ENCODE data around the gene SERPINH1. TPM values are rescaled to one million over a fixed set of nuclear protein-coding genes. Genes with fewer than 3 reads are reported as not detected.

Gene SERPINH1
- total RNA-seq, result 3.4 TPM
- 1 to 10 TPM; 1.2 to 4.5 (median 3.3) TPM for polyA plus RNA-seq

GRCh38 chr11:75562048-75562835 lies at the start of gene SERPINH1:
TSS of gene SERPINH1 (plus strand) at chr11:75562253. CDS start at chr11:75566350, 4,097 bp downstream.
- Mint-ChIP-seq H3K27ac (peak within 1 kb of the TSS; percentile 87 to 98 (median 95)), H3K9me3 (no peaks in the 10 kb centered on the region), H3K4me1 (peaks cover 0 to 51% (median 20%) of the 10 kb centered on the region in 4 donors), H3K36me3 (no peaks in the 10 kb centered on the region), H3K27me3 (no peaks in the 10 kb centered on the region), H3K4me3 (peak within 1 kb of the TSS; percentile 96 to 99 (median 98))
- Histone ChIP-seq H3K27me3 (ENCODE audit: control insufficient read depth, insufficient read depth, low read length) (no peaks in the 10 kb centered on the region), H3K27ac (ENCODE audit: insufficient read depth, low read length, poor library complexity, severe bottlenecking) (peak within 1 kb of the TSS; percentile 69), H3K36me3 (ENCODE audit: control insufficient read depth, insufficient read depth, low read length) (no peaks in the 10 kb centered on the region), H3K4me3 (ENCODE audit: low read depth, low read length) (peak within 1 kb of the TSS; percentile 80), H3K9me3 (ENCODE audit: control insufficient read depth in 2 of 2, low read length in 2 of 2) (no peaks in the 10 kb centered on the region), H3K4me1 (ENCODE audit: control insufficient read depth, insufficient read depth, low read length, poor library complexity, severe bottlenecking) (peaks cover 22% of the 10 kb centered on the region)
- peak; percentile 69 to 71 for ATAC-seq (ENCODE audit: low read depth in 2 of 2)
- DNase-seq, result peak; percentile 53 to 79 (median 55)

- no peak for ATAC-seq (ENCODE audit: low read depth in 2 of 2)
- H3K36me3 Mint-ChIP-seq, result peaks cover 3% of the 10 kb centered on the region
- peaks cover 8 to 67% (median 37%) of the 10 kb centered on the region in 4 donors for H3K4me1 Mint-ChIP-seq
- no peaks in the 10 kb centered on the region for H3K27me3 Mint-ChIP-seq
- H3K27ac Mint-ChIP-seq, result peak overlapping the region in 2 of 3 donors; percentile 50 to 51
- H3K9me3 Mint-ChIP-seq, result no peaks in the 10 kb centered on the region
- no peak for DNase-seq
- H3K4me3 Mint-ChIP-seq, result peak overlapping the region in 1 of 4 donors; percentile 33
- Histone ChIP-seq H3K27ac (ENCODE audit: insufficient read depth, low read length, poor library complexity, severe bottlenecking) (no peak overlapping the region), H3K27me3 (ENCODE audit: control insufficient read depth, insufficient read depth, low read length) (no peaks in the 10 kb centered on the region), H3K4me3 (ENCODE audit: low read depth, low read length) (no peak overlapping the region), H3K9me3 (ENCODE audit: control insufficient read depth in 2 of 2, low read length in 2 of 2) (no peaks in the 10 kb centered on the region), H3K36me3 (ENCODE audit: control insufficient read depth, insufficient read depth, low read length) (no peaks in the 10 kb centered on the region), H3K4me1 (ENCODE audit: control insufficient read depth, insufficient read depth, low read length, poor library complexity, severe bottlenecking) (peaks cover 41% of the 10 kb centered on the region)
These were observed 48.8 kb upstream of the SERPINH1 start for GRCh38 chr11:75513250-75513649.

DNA sequence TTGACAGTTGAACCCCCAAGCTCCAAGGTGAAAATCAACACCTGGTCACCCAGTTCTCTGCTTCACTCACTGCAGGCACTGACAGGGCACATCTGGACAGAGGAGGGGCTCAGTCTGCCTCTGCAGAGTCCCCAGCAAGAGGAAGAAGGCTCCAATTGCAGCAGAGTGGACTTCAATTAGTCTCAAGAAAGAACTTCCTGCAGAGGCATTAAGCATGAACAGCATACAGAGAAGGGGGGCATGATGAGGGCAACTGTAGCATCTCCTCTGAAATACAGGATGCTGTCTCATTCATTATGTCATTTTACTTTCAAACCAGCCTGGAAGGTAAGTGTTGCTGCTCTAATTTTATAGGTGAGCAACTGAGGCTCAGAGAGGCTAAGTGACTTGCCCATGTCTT lies 47.5 kb upstream of the SERPINH1 start:
- Mint-ChIP-seq H3K27me3 (no peaks in the 10 kb centered on the region), H3K36me3 (peaks cover 3% of the 10 kb centered on the region), H3K4me3 (peak overlapping the region in 1 of 4 donors; percentile 5), H3K4me1 (peaks cover 7 to 68% (median 33%) of the 10 kb centered on the region in 4 donors), H3K27ac (no peak overlapping the region), H3K9me3 (no peaks in the 10 kb centered on the region)
- H3K36me3 ChIP-seq (ENCODE audit: control insufficient read depth, insufficient read depth, low read length), result no peaks in the 10 kb centered on the region
- no peaks in the 10 kb centered on the region for H3K27me3 ChIP-seq (ENCODE audit: control insufficient read depth, insufficient read depth, low read length)
- peaks cover 31% of the 10 kb centered on the region for H3K4me1 ChIP-seq (ENCODE audit: control insufficient read depth, insufficient read depth, low read length, poor library complexity, severe bottlenecking)
- H3K9me3 ChIP-seq (ENCODE audit: control insufficient read depth in 2 of 2, low read length in 2 of 2), result no peaks in the 10 kb centered on the region
- ATAC-seq (ENCODE audit: low read depth in 2 of 2) (peak in 1 of 2 donors; percentile 30), DNase-seq (peak in 1 of 3 donors; percentile 44)
- H3K4me3 ChIP-seq (ENCODE audit: low read depth, low read length), result no peak overlapping the region
- no peak overlapping the region for H3K27ac ChIP-seq (ENCODE audit: insufficient read depth, low read length, poor library complexity, severe bottlenecking)

DNA sequence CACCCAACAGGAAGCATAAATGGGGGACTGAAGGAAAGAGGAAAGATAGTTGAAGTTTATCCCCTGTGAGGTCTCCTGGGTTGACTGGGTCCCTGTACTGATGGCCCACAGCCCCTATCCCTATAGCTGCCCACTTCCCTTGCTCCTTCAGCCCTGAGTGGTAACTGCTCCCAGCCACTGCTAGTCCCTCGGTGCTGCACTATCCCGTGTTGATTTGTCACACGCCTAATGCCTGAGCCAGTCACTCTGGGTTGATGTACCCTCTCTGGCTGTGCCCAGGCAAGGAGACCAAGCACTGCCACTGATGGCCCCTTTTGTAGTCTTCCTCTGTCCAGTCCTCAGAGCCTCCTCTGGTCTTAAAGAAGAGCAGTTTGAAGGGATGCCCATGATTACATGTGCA lies 45.9 kb upstream of the SERPINH1 start:
- Histone ChIP-seq H3K4me1 (ENCODE audit: control insufficient read depth, insufficient read depth, low read length, poor library complexity, severe bottlenecking) (peaks cover 25% of the 10 kb centered on the region), H3K27me3 (ENCODE audit: control insufficient read depth, insufficient read depth, low read length) (no peaks in the 10 kb centered on the region), H3K27ac (ENCODE audit: insufficient read depth, low read length, poor library complexity, severe bottlenecking) (no peak overlapping the region), H3K4me3 (ENCODE audit: low read depth, low read length) (no peak overlapping the region), H3K9me3 (ENCODE audit: control insufficient read depth in 2 of 2, low read length in 2 of 2) (no peaks in the 10 kb centered on the region), H3K36me3 (ENCODE audit: control insufficient read depth, insufficient read depth, low read length) (no peaks in the 10 kb centered on the region)
- no peak for DNase-seq
- peak overlapping the region in 1 of 3 donors; percentile 78 for H3K27ac Mint-ChIP-seq
- no peaks in the 10 kb centered on the region for H3K9me3 Mint-ChIP-seq
- H3K4me1 Mint-ChIP-seq, result peaks cover 7 to 70% (median 32%) of the 10 kb centered on the region in 4 donors
- no peaks in the 10 kb centered on the region for H3K27me3 Mint-ChIP-seq
- no peak for ATAC-seq (ENCODE audit: low read depth in 2 of 2)
- peaks cover 3% of the 10 kb centered on the region for H3K36me3 Mint-ChIP-seq
- peak overlapping the region in 1 of 4 donors; percentile 44 for H3K4me3 Mint-ChIP-seq

GRCh38 chr11:75516886-75517285 lies 45.2 kb upstream of the SERPINH1 start:
- H3K27me3 Mint-ChIP-seq, result no peaks in the 10 kb centered on the region
- no peaks in the 10 kb centered on the region for H3K9me3 Mint-ChIP-seq
- H3K27ac Mint-ChIP-seq, result peak overlapping the region in 1 of 3 donors; percentile 82
- H3K4me3 Mint-ChIP-seq, result peak overlapping the region in 3 of 4 donors; percentile 19 to 82 (median 44)
- H3K9me3 ChIP-seq (ENCODE audit: control insufficient read depth in 2 of 2, low read length in 2 of 2), result no peaks in the 10 kb centered on the region
- no peaks in the 10 kb centered on the region for H3K36me3 ChIP-seq (ENCODE audit: control insufficient read depth, insufficient read depth, low read length)
- H3K4me3 ChIP-seq (ENCODE audit: low read depth, low read length), result no peak overlapping the region
- H3K27ac ChIP-seq (ENCODE audit: insufficient read depth, low read length, poor library complexity, severe bottlenecking), result no peak overlapping the region
- ATAC-seq (ENCODE audit: low read depth in 2 of 2), result no peak
- no peaks in the 10 kb centered on the region for H3K27me3 ChIP-seq (ENCODE audit: control insufficient read depth, insufficient read depth, low read length)
- H3K36me3 Mint-ChIP-seq, result peaks cover 3% of the 10 kb centered on the region
- peaks cover 12 to 70% (median 32%) of the 10 kb centered on the region in 4 donors for H3K4me1 Mint-ChIP-seq
- peaks cover 26% of the 10 kb centered on the region for H3K4me1 ChIP-seq (ENCODE audit: control insufficient read depth, insufficient read depth, low read length, poor library complexity, severe bottlenecking)
- DNase-seq, result no peak

DNA sequence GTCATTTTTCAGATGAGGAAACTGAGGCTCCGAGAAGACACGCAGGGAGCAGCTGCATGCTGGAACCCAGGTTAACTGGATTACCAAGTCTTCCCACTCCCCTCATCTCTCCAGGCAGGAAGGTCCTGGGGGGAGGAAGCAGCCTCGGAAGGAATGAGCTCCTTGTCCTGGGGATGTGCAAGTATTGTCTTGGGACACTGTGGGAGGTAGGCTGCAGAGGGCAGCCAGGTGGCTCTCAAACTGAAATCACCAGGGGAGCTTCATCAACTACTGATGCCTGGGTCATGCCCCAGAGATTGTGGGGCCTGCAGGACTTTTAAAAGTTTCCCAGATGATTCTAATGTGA lies 43.9 kb upstream of the SERPINH1 start:
- H3K27ac ChIP-seq (ENCODE audit: insufficient read depth, low read length, poor library complexity, severe bottlenecking), result no peak overlapping the region

GRCh38 chr11:75518771-75519653 lies 43.0 kb upstream of the SERPINH1 start:
- ATAC-seq (ENCODE audit: low read depth in 2 of 2) (no peak), DNase-seq (no peak)
- H3K9me3 ChIP-seq (ENCODE audit: control insufficient read depth in 2 of 2, low read length in 2 of 2), result no peaks in the 10 kb centered on the region
- H3K27me3 Mint-ChIP-seq, result no peaks in the 10 kb centered on the region
- no peak overlapping the region for H3K4me3 ChIP-seq (ENCODE audit: low read depth, low read length)
- H3K9me3 Mint-ChIP-seq, result no peaks in the 10 kb centered on the region
- H3K4me3 Mint-ChIP-seq, result peak overlapping the region in 2 of 4 donors; percentile 27 to 63
- peaks cover 47% of the 10 kb centered on the region for H3K4me1 ChIP-seq (ENCODE audit: control insufficient read depth, insufficient read depth, low read length, poor library complexity, severe bottlenecking)
- peaks cover 3% of the 10 kb centered on the region for H3K36me3 Mint-ChIP-seq
- H3K27me3 ChIP-seq (ENCODE audit: control insufficient read depth, insufficient read depth, low read length), result no peaks in the 10 kb centered on the region
- no peaks in the 10 kb centered on the region for H3K36me3 ChIP-seq (ENCODE audit: control insufficient read depth, insufficient read depth, low read length)
- no peak overlapping the region for H3K27ac ChIP-seq (ENCODE audit: insufficient read depth, low read length, poor library complexity, severe bottlenecking)
- H3K27ac Mint-ChIP-seq, result peak overlapping the region; percentile 65 to 77 (median 69)
- H3K4me1 Mint-ChIP-seq, result peaks cover 18 to 79% (median 41%) of the 10 kb centered on the region in 4 donors

More for the DNA sequence above, 43.9 kb upstream of the SERPINH1 start:
- Mint-ChIP-seq H3K27me3 (no peaks in the 10 kb centered on the region), H3K4me3 (no peak overlapping the region), H3K4me1 (peaks cover 13 to 73% (median 34%) of the 10 kb centered on the region in 4 donors), H3K36me3 (peaks cover 3% of the 10 kb centered on the region), H3K27ac (peak overlapping the region in 1 of 3 donors; percentile 54), H3K9me3 (no peaks in the 10 kb centered on the region)
- H3K9me3 ChIP-seq (ENCODE audit: control insufficient read depth in 2 of 2, low read length in 2 of 2), result no peaks in the 10 kb centered on the region
- no peak for DNase-seq
- no peaks in the 10 kb centered on the region for H3K36me3 ChIP-seq (ENCODE audit: control insufficient read depth, insufficient read depth, low read length)
- no peak for ATAC-seq (ENCODE audit: low read depth in 2 of 2)
- peaks cover 39% of the 10 kb centered on the region for H3K4me1 ChIP-seq (ENCODE audit: control insufficient read depth, insufficient read depth, low read length, poor library complexity, severe bottlenecking)
- no peak overlapping the region for H3K4me3 ChIP-seq (ENCODE audit: low read depth, low read length)
- no peaks in the 10 kb centered on the region for H3K27me3 ChIP-seq (ENCODE audit: control insufficient read depth, insufficient read depth, low read length)

Measured in CD4-positive, CD25-positive, alpha-beta regulatory T cell (primary cell).